ENCODE data around the gene PCBD1. TPM values are rescaled to one million over a fixed set of nuclear protein-coding genes. Genes with fewer than 3 reads are reported as not detected.
"Not testable (repeated sequence)": the region's sequence is repeated elsewhere in the genome, so short reads cannot be mapped to it uniquely, and the experiment has no call there.

PCBD1 gene
- polyA plus RNA-seq, 12 donors = 61.0 to 80.0 (median 75.8) TPM; not detected in 1

GRCh38 chr10:70874061-70874460 is 14.3 kb downstream of the PCBD1 start:
- DNase-seq = no peak

DNA sequence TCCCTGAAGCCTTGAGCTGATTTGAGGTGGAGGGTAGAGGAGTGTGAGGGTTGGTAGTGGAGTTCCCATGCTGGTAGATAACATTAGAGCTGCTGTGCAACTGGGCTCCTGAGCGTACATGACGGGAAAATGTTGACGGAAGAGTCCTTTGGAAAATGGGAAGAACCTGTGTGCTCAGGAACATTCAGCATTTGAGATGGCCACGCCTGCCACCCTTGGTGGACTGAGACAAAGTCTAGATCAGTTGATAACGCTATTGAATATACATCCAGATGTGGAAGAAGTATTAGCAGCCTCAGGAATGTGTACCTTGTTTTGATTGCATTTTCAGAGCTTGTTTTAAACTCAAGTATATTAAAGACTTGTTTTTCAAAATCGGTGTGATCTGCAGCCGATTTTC is 16.1 kb downstream of the PCBD1 start:
- no peak for DNase-seq

DNA sequence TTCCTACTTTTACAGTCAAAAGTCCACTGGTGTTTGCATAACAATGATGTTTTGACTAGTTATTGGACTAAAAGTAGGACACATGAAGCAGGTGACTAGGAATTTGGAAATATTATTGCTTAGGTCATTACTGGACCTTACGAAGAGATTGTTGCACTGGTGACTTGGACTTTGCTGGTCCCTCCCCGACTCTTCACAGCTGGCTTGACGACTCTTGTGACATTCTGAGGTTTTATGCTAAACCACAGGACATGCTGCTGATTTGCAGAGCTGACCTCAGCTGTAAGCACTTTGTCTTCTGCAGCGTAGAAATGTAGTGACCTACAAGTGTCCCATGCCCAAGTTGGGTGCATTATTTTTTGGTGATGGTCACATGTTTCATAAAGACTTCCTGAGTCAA is 21.9 kb downstream of the PCBD1 start:
- DNase-seq = no peak

- DNase-seq = no peak
These were observed 23.4 kb downstream of the PCBD1 start for GRCh38 chr10:70864935-70865334.

DNA sequence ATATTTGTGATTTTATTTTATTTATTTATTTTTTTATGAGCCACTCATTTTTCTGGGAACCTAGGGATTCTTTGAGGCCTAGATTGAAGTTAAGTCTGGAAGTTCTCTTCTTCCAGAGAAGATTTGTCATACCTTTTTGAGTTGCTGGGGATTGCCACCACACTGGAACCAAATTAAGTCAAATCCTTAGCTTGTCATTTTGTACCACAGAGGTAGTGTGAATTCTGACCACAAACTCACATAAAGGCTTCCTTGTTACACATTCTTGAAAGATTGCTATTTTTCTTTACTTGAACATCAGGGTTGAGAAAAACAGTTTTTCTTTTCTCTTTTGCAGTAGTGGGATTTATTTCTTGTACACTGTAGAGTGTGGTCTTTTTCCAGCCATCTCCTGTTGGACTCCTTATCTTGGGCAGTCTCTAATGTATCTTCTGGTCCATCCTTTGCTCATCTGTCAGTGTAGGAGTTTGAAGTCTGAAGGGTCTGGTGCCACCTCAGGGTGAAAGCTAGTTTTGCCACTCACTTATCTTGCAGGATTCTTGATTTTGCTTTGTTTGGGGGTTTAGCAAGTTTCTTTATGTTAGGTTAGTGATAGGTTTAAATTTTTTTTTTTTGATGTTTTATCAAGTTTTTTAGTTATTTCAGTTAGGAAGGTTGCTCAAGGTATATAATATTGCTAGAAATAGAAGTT is 24.8 kb downstream of the PCBD1 start:
- no peak for DNase-seq

DNA sequence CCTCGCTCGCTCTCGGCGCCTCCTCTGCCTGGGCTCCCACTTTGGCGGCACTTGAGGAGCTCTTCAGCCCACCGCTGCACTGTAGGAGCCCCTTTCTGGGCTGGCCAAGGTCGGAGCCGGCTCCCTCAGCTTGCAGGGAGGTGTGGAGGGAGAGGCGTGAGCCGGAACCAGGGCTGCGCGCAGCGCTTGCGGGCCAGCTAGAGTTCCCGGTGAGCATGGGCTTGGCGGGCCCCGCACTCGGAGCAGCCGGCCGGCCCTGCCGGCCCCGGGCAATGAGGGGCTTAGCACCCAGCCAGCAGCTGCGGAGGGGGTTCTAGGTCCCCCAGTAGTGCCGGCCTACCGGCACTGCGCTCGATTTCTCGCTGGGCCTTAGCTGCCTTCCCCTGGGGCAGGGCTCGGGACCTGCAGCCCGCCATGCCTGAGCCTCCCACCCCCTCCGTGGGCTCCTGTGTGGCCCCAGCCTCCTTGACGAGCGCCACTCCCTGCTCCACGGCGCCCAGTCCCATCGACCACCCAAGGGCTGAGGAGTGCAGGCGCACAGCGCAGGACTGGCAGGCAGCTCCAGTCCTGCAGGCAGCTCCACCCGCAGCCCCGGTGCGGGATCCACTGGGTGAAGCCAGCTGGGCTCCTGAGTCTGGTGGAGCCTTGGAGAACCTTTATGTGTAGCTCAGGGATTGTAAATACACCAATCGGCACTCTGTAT is 26.7 kb downstream of the PCBD1 start:
- DNase-seq = not testable (repeated sequence)

- DNase-seq = no peak
These were observed 29.6 kb downstream of the PCBD1 start for GRCh38 chr10:70858759-70859158.

- DNase-seq = no peak
These were observed 31.9 kb downstream of the PCBD1 start for GRCh38 chr10:70856454-70856853.

DNA sequence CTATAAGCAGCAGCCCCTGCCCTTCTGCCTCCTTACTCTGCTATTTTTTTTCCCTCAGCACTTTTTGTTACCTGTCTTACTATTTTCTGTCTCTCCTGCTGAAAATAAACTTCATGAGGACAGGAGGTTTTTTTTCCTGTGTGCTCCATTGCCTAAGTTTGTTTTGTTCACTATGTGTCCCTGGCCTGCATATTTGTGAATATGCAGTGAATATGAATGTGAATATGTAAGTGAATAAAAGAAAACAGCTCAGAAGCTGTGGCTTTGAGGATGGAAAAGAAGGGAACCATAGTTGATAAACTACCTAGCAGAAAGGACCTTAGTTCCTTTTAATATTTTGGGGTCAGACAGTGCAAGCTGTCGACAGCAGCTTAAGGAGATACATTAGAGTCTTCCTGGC is 34.9 kb downstream of the PCBD1 start:
- no peak for DNase-seq

DNA sequence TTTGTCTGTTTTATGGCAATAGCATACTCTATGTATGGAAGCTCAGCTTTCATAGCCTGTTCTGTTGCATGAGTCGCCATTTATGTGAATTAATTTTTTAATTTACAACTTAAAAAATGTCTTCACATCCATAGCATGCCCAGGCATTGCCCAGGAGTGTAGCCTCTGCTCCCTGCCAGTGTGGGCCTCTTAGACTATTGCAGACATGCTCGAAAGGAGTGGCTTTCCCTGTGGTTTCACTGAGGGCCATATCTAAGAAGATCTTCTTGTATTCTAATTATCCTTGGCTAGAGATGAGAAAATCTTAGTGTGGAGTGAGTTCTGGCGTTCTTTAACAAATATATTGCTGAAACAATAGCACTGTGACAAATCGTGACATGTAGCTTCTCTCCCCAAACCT is 35.3 kb downstream of the PCBD1 start:
- DNase-seq = no peak

GRCh38 chr10:70851597-70852475 is 36.5 kb downstream of the PCBD1 start:
- DNase-seq = no peak

DNA sequence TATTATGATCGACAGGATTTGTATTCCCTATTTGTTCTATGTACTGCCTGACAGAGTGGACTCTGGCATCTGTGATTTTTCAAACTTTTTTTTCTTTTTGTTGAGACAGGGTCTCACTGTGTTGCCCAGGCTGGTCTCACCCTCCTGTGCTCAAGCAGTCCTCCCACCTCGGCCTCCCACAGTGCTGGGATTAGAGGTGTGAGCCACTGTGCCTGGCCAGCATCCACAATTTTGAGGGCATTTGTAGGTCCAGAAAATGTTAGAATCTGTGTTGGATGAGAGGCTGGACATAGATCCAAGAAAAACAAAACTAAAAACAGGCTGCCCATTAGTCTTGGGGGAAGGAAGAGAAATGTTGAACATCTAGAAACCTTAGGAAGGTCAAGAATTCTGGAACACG is 38.3 kb downstream of the PCBD1 start:
- no peak for DNase-seq

DNA sequence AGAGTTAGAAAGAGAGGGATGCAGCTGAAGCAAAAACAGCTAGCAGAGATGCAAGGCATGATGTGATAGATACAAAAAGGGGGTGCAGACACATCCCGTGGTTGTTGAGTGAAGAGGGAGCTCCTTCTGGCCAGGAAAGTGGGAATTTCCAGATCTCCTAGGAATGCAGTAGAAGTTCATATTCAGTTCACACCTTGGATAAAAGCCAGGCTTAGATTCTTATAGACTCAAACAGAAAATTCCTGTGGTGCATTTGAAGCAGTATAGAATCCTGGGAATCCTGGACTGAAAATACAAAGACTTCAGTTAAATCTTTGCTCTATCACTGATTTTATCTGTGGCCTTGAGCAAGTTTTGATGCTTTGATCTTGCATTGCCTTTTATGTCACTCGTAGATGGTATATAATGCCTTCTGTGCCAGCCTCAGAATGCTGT is 38.8 kb downstream of the PCBD1 start:
- no peak for DNase-seq

GRCh38 chr10:70847659-70848360 is 40.6 kb downstream of the PCBD1 start:
- no peak for DNase-seq

GRCh38 chr10:70846795-70847194 is 41.6 kb downstream of the PCBD1 start:
- DNase-seq = no peak

DNA sequence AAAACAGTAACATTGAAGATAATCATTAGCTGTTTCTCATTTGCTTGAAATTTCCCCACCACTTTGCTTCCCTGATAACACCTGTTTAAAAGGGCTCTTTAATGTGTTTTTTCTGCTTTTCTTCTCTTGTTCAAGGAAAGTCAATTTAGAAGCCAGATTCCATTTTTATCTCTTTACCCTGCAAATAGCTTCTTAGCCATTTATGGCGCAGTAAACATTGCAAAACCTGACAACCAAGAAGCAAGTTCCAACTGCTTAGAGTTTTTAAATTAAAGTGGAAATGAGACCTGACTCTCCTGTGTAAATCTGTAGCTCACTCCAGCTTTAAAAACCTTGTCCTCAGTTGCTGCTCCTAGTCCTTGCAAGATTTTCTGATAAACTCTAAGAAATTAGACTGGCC is 42.5 kb downstream of the PCBD1 start:
- DNase-seq = no peak

- no peak for DNase-seq
These were observed 43.1 kb downstream of the PCBD1 start for GRCh38 chr10:70845256-70845655.

- no peak for DNase-seq
These were observed 44.4 kb downstream of the PCBD1 start for GRCh38 chr10:70843776-70844489.

DNA sequence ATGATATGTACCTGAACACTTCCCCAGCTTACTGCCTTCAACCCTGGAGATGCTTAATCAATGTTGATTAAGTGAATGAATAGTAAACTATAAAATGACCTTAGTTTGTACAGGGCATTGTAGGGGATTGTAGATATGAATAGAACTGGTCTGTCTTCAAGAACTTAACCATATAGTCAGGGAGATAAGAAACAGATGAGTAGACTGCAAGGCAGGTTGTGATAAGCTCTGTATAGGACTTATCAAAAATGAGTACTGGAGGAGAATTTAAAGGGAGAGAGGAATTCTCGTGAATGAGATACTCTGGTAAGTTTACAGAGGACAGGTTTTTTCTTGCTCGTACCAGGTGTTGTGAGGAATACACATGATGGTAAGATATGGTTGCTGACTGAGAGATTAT is 45.0 kb downstream of the PCBD1 start:
- DNase-seq = no peak

DNA sequence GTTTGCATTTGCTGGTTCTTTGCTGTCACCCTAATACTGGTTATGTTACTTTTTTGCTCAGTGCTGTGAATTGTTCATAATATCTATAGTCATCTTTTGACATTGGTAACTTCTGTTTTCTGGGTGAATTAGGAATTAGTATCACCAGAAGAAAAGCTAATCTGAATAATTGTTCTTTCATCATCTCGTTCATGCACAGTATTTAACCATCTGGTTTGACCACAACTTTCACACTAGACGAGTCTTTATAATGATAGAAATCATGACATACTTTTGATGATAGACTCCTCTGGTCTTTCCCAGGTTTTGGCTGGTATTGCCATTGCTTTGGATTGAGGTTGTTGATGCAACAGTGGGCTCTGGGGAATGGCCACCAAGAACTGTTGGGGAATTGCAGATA is 47.5 kb downstream of the PCBD1 start:
- no peak for DNase-seq

DNA sequence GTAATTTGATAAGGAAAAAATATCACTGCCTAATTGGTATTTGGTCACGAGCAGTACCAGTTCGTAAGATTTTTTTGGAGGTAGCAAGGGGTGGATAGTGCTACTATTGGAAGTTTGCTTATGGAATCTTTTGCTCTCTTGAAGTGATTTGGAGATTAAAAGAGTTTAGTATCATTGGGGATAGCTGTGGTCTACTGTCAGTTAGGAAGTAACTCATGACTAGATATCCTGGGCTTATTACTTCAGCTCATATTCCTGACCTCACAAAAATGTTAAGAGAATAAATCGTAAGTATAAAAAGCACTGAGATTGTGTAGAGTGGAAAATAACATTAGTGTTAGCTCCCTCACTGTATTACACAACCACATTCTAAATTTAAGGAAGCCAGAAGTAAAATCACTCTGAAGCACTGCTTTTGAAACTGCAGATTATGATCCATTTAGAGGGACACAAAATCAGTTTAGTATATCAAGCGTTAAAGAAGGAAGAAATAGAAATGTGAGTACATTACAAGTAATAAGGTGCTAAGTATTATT is 50.0 kb downstream of the PCBD1 start:
- no peak for DNase-seq
